GM23248 (cell line): ENCODE results near the gene IDH3B.

Experiments
- EZH2 ChIP-seq: fragments of 200-600 bp; sonication (generic); IDR thresholded peaks from 2 replicates; pipeline ENCODE4 v1.6.1; 2018; ENCODE audit warnings: antibody characterized with exemption, mild to moderate bottlenecking; ENCODE audit not compliant: insufficient read depth, poor library complexity, severe bottlenecking
- EZH2phosphoT487 ChIP-seq: fragments of 200-600 bp; sonication (generic); IDR thresholded peaks from 2 replicates; pipeline ENCODE4 v1.6.1; 2018; ENCODE audit warnings: antibody characterized with exemption, moderate library complexity, mild to moderate bottlenecking, low read depth; ENCODE audit not compliant: insufficient read depth

- TF ChIP-seq EZH2phosphoT487 (no peak), EZH2 (no peak)
These were observed 27.1 kb upstream of the IDH3B start for GRCh38 chr20:2691127-2691526.
